Gastrocnemius medialis (tissue), 4 donors: ENCODE results near the gene LASP1NB.

ENCODE experiments used
- ATAC-seq, 2 donors: fragments of 150-250 bp; one replicate each; pipeline ENCODE4 v1.9.1; 2016
- DNase-seq, 2 donors: peaks; one replicate each; pipeline ENCODE4 v3.0.0-alpha.2; 2019
- H3K27ac ChIP-seq, 4 donors: fragments of 200-600 bp; sonication (generic); 1 replicate in 1 of 4; 2 replicates in 3 of 4; pipeline ENCODE4 v1.5.1; 2016 to 2018; ENCODE audit warnings: mild to moderate bottlenecking in 2 of 4, moderate library complexity in 1 of 4
- H3K27me3 ChIP-seq, 3 donors: fragments of 200-600 bp; sonication (generic) in 2 of 3; 1 replicate in 1 of 3; 2 replicates in 2 of 3; pipeline versions ENCODE4 v1.5.1 to v1.6.0; 2016 to 2019; ENCODE audit warnings: mild to moderate bottlenecking in 1 of 3, moderate library complexity in 1 of 3
- H3K36me3 ChIP-seq, 2 donors: fragments of 200-600 bp; sonication (generic) in 1 of 2; one replicate each; pipeline ENCODE4 v1.5.1; 2017 to 2018
- H3K4me1 ChIP-seq, 2 donors: fragments of 200-600 bp; sonication (generic) in 1 of 2; one replicate each; pipeline ENCODE4 v1.5.1; 2016 to 2017; ENCODE audit warnings: mild to moderate bottlenecking in 2 of 2
- H3K4me3 ChIP-seq, 4 donors: fragments of 200-600 bp; sonication (generic) in 3 of 4; 1 replicate in 1 of 4; 2 replicates in 3 of 4; pipeline ENCODE4 v1.5.1; 2016 to 2019; ENCODE audit warnings: mild to moderate bottlenecking in 2 of 4
- H3K9me3 ChIP-seq, 3 donors: fragments of 200-600 bp; sonication (generic) in 2 of 3; 1 replicate in 1 of 3; 2 replicates in 2 of 3; pipeline ENCODE4 v1.5.1; 2016 to 2019
- POLR2A ChIP-seq, 2 donors: fragments of 450-650 bp; IDR thresholded peaks; one replicate each; pipeline ENCODE4 v1.6.1; 2017; ENCODE audit warnings: antibody characterized with exemption in 2 of 2, mild to moderate bottlenecking in 2 of 2, moderate library complexity in 2 of 2
- in situ Hi-C, 4 donors: fragments of 200-750 bp; cut with MboI; loops; one replicate each; pipeline versions ENCODE4 v1.15.0 to v1.8.0; 2017; ENCODE audit warnings: low sequenced_read_pairs in 4 of 4
- intact Hi-C: fragments of 100-400 bp; cut with DNase I; formaldehyde crosslinking; loops from one replicate; pipeline ENCODE4 v1.15.1; 2023; ENCODE audit warnings: low total_unique reads
- TF ChIP-seq, protein P1 (sequence below), 5 experiments: fragments of 450-650 bp in 3 of 5; fragments of 200-600 bp in 2 of 5; sonication (generic) in 2 of 5; IDR thresholded peaks in 4 of 5; conservative IDR thresholded peaks in 1 of 5; 1 replicate in 4 of 5; 2 replicates in 1 of 5; pipeline ENCODE4 v1.5.1; 2016 to 2019; ENCODE audit warnings: antibody characterized with exemption in 5 of 5, mild to moderate bottlenecking in 3 of 5, moderate library complexity in 3 of 5

LASP1NB gene

DNA sequence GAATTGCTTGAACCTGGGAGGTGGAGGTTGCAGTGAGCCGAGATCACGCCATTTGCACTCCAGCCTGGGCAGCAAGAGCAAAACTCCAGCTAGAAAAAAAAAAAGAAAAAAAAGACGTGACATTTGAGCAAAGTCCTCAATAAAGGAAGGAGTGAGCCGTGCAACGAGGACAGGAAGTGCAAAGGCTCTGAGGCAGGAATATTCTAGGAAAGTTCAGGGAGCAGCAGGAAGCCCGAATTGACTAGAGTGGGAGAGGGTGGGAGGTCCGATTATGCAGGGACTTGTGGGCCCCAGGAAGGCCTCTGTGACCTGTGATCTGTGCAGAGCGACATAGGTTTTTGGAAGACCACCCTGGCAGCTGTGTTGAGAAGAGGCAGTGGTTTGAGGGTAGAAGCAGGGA lies 8.6 kb upstream of the LASP1NB start:
- DNase-seq (no peak), ATAC-seq (no peak)
- intact Hi-C loops (no loop called here), in situ Hi-C loops (no loop called here)
- Histone ChIP-seq H3K27me3 (no peaks in the 10 kb centered on the region), H3K27ac (no peak overlapping the region), H3K36me3 (peaks cover 0 to 26% of the 10 kb centered on the region in 2 donors), H3K4me3 (no peak overlapping the region), H3K9me3 (no peaks in the 10 kb centered on the region), H3K4me1 (peaks cover 19 to 36% of the 10 kb centered on the region in 2 donors)
- TF ChIP-seq POLR2A (IDR thresholded peaks at IDR 0.05): no peak
- TF ChIP-seq, protein P1, sequence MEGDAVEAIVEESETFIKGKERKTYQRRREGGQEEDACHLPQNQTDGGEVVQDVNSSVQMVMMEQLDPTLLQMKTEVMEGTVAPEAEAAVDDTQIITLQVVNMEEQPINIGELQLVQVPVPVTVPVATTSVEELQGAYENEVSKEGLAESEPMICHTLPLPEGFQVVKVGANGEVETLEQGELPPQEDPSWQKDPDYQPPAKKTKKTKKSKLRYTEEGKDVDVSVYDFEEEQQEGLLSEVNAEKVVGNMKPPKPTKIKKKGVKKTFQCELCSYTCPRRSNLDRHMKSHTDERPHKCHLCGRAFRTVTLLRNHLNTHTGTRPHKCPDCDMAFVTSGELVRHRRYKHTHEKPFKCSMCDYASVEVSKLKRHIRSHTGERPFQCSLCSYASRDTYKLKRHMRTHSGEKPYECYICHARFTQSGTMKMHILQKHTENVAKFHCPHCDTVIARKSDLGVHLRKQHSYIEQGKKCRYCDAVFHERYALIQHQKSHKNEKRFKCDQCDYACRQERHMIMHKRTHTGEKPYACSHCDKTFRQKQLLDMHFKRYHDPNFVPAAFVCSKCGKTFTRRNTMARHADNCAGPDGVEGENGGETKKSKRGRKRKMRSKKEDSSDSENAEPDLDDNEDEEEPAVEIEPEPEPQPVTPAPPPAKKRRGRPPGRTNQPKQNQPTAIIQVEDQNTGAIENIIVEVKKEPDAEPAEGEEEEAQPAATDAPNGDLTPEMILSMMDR (IDR thresholded peaks at IDR 0.05 in 4 of 5, conservative IDR thresholded peaks at IDR 0.05 in 1 of 5): no peak

DNA sequence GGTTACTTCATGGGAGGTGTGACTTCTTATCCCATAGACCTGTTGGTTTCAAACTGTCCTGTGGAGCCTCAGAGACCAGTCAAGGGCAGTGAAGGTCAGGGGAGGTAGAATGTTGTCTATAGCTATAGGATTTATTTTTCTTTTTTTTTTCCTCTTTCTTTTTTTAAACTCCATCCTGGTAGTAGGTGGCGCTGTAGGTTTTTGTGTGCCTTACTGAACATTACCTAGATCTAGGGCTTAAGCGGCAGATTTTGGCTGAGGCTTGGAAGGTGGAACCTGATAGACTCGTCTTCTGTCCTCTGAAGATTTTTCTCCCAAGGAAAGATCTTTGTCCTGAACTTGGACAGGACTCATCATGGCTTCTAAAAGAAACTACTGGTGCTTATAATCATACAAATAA lies 8.2 kb upstream of the LASP1NB start:
- no peak overlapping the region for H3K4me3 ChIP-seq
- no peaks in the 10 kb centered on the region for H3K9me3 ChIP-seq
- no peaks in the 10 kb centered on the region for H3K27me3 ChIP-seq
- in situ Hi-C loops (no loop called here), intact Hi-C loops (no loop called here)
- DNase-seq (no peak), ATAC-seq (no peak)
- peaks cover 0 to 26% of the 10 kb centered on the region in 2 donors for H3K36me3 ChIP-seq
- no peak overlapping the region for H3K27ac ChIP-seq
- TF ChIP-seq, protein P1 (IDR thresholded peaks at IDR 0.05 in 4 of 5, conservative IDR thresholded peaks at IDR 0.05 in 1 of 5): no peak
- peaks cover 21 to 36% of the 10 kb centered on the region in 2 donors for H3K4me1 ChIP-seq

DNA sequence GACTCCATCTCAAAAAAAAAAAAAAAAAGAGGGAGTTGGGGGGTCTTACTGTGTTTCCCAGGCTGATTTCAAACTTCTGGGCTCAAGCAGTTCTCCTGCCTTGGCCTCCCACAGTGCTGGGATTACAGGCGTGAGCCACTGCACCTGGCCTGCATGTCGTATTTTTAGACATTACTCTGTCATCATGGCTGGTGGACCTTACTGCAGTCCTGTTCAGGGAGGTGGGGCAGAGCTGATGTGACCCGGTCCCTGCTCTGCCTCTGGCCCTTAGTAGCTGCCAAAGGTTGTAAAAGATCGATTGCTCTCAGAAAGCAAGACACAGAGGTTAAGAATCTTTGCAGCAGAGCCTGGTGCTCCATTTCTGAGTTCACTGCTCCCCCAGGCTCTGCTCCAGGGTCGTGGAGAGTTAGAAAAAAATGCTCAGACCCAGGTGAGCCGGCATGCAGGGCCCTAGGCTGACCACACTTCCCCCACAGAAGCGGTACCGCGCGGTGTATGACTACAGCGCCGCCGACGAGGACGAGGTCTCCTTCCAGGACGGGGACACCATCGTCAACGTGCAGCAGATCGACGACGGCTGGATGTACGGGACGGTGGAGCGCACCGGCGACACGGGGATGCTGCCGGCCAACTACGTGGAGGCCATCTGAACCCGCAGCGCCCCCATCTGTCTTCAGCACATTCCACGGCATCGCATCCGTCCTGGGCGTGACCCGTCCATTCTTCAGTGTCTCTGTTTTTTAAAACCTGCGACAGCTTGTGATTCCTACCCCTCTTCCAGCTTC lies 7.1 kb upstream of the LASP1NB start:
- DNase-seq (peak in 1 of 2 donors; percentile 42), ATAC-seq (peak in 1 of 2 donors; percentile 40)
- no peaks in the 10 kb centered on the region for H3K27me3 ChIP-seq
- H3K4me1 ChIP-seq: peaks cover 20 to 39% of the 10 kb centered on the region in 2 donors
- peaks cover 0 to 26% of the 10 kb centered on the region in 2 donors for H3K36me3 ChIP-seq
- intact Hi-C loops (no loop called here), in situ Hi-C loops (no loop called here)
- TF ChIP-seq POLR2A (IDR thresholded peaks at IDR 0.05): no peak
- TF ChIP-seq, protein P1 (IDR thresholded peaks at IDR 0.05 in 4 of 5, conservative IDR thresholded peaks at IDR 0.05 in 1 of 5): no peak
- no peak overlapping the region for H3K4me3 ChIP-seq
- peak overlapping the region in 3 of 4 donors; percentile 42 to 75 (median 65) for H3K27ac ChIP-seq
- H3K9me3 ChIP-seq: no peaks in the 10 kb centered on the region

DNA sequence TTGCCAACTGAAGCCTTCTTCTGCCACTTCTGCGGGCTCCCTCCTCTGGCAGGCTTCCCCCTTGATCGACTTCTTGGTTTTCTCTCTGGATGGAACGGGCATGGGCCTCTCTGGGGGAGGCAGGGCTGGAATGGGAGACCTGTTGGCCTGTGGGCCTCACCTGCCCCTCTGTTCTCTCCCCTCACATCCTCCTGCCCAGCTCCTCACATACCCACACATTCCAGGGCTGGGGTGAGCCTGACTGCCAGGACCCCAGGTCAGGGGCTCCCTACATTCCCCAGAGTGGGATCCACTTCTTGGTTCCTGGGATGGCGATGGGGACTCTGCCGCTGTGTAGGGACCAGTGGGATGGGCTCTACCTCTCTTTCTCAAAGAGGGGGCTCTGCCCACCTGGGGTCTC lies 6.5 kb upstream of the LASP1NB start:
- Histone ChIP-seq H3K27me3 (no peaks in the 10 kb centered on the region), H3K27ac (peak overlapping the region; percentile 42 to 75 (median 64)), H3K4me1 (peaks cover 26 to 40% of the 10 kb centered on the region in 2 donors), H3K9me3 (no peaks in the 10 kb centered on the region), H3K36me3 (peaks cover 0 to 26% of the 10 kb centered on the region in 2 donors), H3K4me3 (no peak overlapping the region)
- DNase-seq (no peak), ATAC-seq (no peak)
- intact Hi-C loops (no loop called here), in situ Hi-C loops (no loop called here)
- no peak for TF ChIP-seq POLR2A (IDR thresholded peaks at IDR 0.05)
- TF ChIP-seq, protein P1 (IDR thresholded peaks at IDR 0.05 in 4 of 5, conservative IDR thresholded peaks at IDR 0.05 in 1 of 5): no peak
